MM.1S (cell line): ENCODE data around the gene ACAD11.

Experiments used
- DNase-seq: peaks from one replicate; pipeline ENCODE4 v3.0.0-alpha.2; 2015
- H2AFZ ChIP-seq: fragments of 300-600 bp; sonication (generic); 2 replicates; pipeline ENCODE4 v1.6.0; 2016; ENCODE audit warnings: antibody characterized with exemption, low read length
- H3F3A ChIP-seq: fragments of 300-600 bp; sonication (generic); 2 replicates; pipeline ENCODE4 v1.6.1; 2016; ENCODE audit warnings: mild to moderate bottlenecking, antibody characterized with exemption, low read length, moderate library complexity, mixed read lengths; ENCODE audit not compliant: insufficient read depth
- H3K27ac ChIP-seq: fragments of 300-600 bp; sonication (generic); 2 replicates; pipeline ENCODE4 v1.5.1; 2016; ENCODE audit warnings: mild to moderate bottlenecking, low read length
- H3K27me3 ChIP-seq: fragments of 300-600 bp; sonication (generic); replicated peaks from 2 replicates; pipeline ENCODE4 v1.6.0; 2016; ENCODE audit warnings: low read length; ENCODE audit not compliant: insufficient read depth
- H3K36me3 ChIP-seq: fragments of 300-600 bp; sonication (generic); replicated peaks from 2 replicates; pipeline ENCODE4 v1.6.1; 2016; ENCODE audit warnings: mild to moderate bottlenecking, low read length, mixed read lengths; ENCODE audit not compliant: insufficient read depth
- H3K4me1 ChIP-seq: fragments of 300-600 bp; sonication (generic); 2 replicates; pipeline ENCODE4 v1.6.1; 2016; ENCODE audit warnings: low read length, mixed read lengths
- H3K4me2 ChIP-seq: fragments of 300-600 bp; sonication (generic); 2 replicates; pipeline ENCODE4 v1.6.0; 2016; ENCODE audit warnings: low read depth, low read length
- H3K4me3 ChIP-seq: fragments of 300-600 bp; sonication (generic); 2 replicates; pipeline ENCODE4 v1.5.1; 2016; ENCODE audit warnings: low read length, mixed read lengths
- H3K79me2 ChIP-seq: fragments of 300-600 bp; sonication (generic); 2 replicates; pipeline ENCODE4 v1.6.1; 2016; ENCODE audit warnings: mixed run types, low read length, mixed read lengths
- H3K9ac ChIP-seq: fragments of 300-600 bp; sonication (generic); 2 replicates; pipeline ENCODE4 v1.6.1; 2016; ENCODE audit warnings: low read length, mixed read lengths
- H3K9me2 ChIP-seq: fragments of 300-600 bp; sonication (generic); replicated peaks from 2 replicates; pipeline ENCODE4 v1.6.1; 2016; ENCODE audit warnings: mild to moderate bottlenecking, low read length, mixed read lengths; ENCODE audit not compliant: insufficient read depth
- H3K9me3 ChIP-seq: fragments of 300-600 bp; sonication (generic); replicated peaks from 2 replicates; pipeline ENCODE4 v1.6.1; 2016; ENCODE audit warnings: mild to moderate bottlenecking, low read length, mixed read lengths; ENCODE audit not compliant: insufficient read depth
- H4K20me1 ChIP-seq: fragments of 300-600 bp; sonication (generic); 2 replicates; pipeline ENCODE4 v1.6.1; 2016; ENCODE audit warnings: mild to moderate bottlenecking, low read length, moderate library complexity, mixed read lengths; ENCODE audit not compliant: insufficient read depth
- CTCF ChIP-seq: fragments of 300-600 bp; sonication (generic); IDR thresholded peaks from 2 replicates; pipeline ENCODE4 v1.5.1; 2016; ENCODE audit warnings: antibody characterized with exemption, low read length, mixed read lengths
- EZH2 ChIP-seq: fragments of 300-600 bp; sonication (generic); optimal IDR thresholded peaks from 2 replicates; pipeline ENCODE3; 2017; ENCODE audit warnings: low read depth, mild to moderate bottlenecking, antibody characterized with exemption, low read length, mixed read lengths
- EZH2phosphoT487 ChIP-seq: fragments of 300-600 bp; sonication (generic); IDR thresholded peaks from 2 replicates; pipeline ENCODE4 v1.6.1; 2018; ENCODE audit warnings: antibody characterized with exemption, low read length

Gene ACAD11

GRCh38 chr3:132623646-132624045, 36.0 kb downstream of the ACAD11 start:
- no peaks in the 10 kb centered on the region for H3K36me3 ChIP-seq
- no peak overlapping the region for H3K27ac ChIP-seq
- no peaks in the 10 kb centered on the region for H3K27me3 ChIP-seq
- no peaks in the 10 kb centered on the region for H3K9me3 ChIP-seq
- no peak overlapping the region for H3K9ac ChIP-seq
- no peak for DNase-seq
- no peak for TF ChIP-seq EZH2
- no peak for TF ChIP-seq EZH2phosphoT487
- TF ChIP-seq CTCF, result no peak
- H2AFZ ChIP-seq, result no peak overlapping the region
- no peaks in the 10 kb centered on the region for H3K9me2 ChIP-seq
- H4K20me1 ChIP-seq, result no peaks in the 10 kb centered on the region
- H3F3A ChIP-seq, result peaks cover 2% of the 10 kb centered on the region; the same call in 1 of the 2 replicates
- no peaks in the 10 kb centered on the region for H3K79me2 ChIP-seq
- peaks cover 19% of the 10 kb centered on the region for H3K4me1 ChIP-seq
- no peak overlapping the region for H3K4me2 ChIP-seq
- H3K4me3 ChIP-seq, result no peak overlapping the region

- H3K9ac ChIP-seq, result no peak overlapping the region
- no peak overlapping the region for H3K4me2 ChIP-seq
- peaks cover 19% of the 10 kb centered on the region for H3K4me1 ChIP-seq
- no peak for TF ChIP-seq EZH2phosphoT487
- no peak for TF ChIP-seq EZH2
- TF ChIP-seq CTCF, result no peak
- H4K20me1 ChIP-seq, result no peaks in the 10 kb centered on the region
- H2AFZ ChIP-seq, result no peak overlapping the region
- peaks cover 2% of the 10 kb centered on the region; the same call in 1 of the 2 replicates for H3F3A ChIP-seq
- no peak overlapping the region for H3K4me3 ChIP-seq
- DNase-seq, result no peak
- no peaks in the 10 kb centered on the region for H3K79me2 ChIP-seq
- no peaks in the 10 kb centered on the region for H3K27me3 ChIP-seq
- H3K9me3 ChIP-seq, result no peaks in the 10 kb centered on the region
- no peak overlapping the region for H3K27ac ChIP-seq
- H3K36me3 ChIP-seq, result no peaks in the 10 kb centered on the region
- H3K9me2 ChIP-seq, result no peaks in the 10 kb centered on the region
These were observed 36.8 kb downstream of the ACAD11 start for GRCh38 chr3:132622761-132623160.

GRCh38 chr3:132622148-132622547, 37.5 kb downstream of the ACAD11 start:
- no peak overlapping the region for H3K9ac ChIP-seq
- no peaks in the 10 kb centered on the region for H3K9me2 ChIP-seq
- no peak overlapping the region for H3K4me2 ChIP-seq
- no peaks in the 10 kb centered on the region for H4K20me1 ChIP-seq
- TF ChIP-seq EZH2 (no peak), CTCF (no peak), EZH2phosphoT487 (no peak)
- H3K79me2 ChIP-seq, result no peaks in the 10 kb centered on the region
- no peaks in the 10 kb centered on the region for H3K27me3 ChIP-seq
- H3K36me3 ChIP-seq, result no peaks in the 10 kb centered on the region
- peaks cover 2% of the 10 kb centered on the region; the same call in 1 of the 2 replicates for H3F3A ChIP-seq
- H3K4me3 ChIP-seq, result no peak overlapping the region
- H2AFZ ChIP-seq, result no peak overlapping the region
- no peak for DNase-seq
- peaks cover 19% of the 10 kb centered on the region for H3K4me1 ChIP-seq
- H3K27ac ChIP-seq, result no peak overlapping the region
- H3K9me3 ChIP-seq, result no peaks in the 10 kb centered on the region
